Measurements from ENCODE around the gene KLHL42.

DNA sequence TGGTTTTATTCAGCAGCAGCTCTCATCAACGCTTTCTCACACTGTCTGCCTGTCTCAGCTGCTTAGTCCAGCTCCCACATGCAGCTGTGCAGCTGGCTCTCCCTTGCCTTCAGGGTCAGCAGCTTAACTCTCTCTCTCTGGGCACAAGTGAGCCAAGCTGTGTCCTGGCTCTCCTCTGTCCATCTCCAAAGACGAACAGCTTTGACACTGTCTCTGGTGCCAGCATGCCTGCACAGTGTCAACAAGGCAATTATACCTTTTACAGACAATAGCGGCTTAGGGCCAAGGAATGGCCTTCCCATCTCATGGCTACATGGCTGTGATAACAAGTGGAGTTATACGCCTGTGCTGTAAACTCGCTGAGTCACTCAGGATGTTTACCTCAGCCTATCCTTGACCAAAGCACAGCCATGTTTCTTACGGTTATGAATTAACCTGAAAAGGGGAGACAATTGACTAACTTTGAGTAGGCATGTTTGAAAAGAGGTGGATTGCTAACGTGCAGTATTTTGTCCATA lies 38.4 kb downstream of the KLHL42 start:
- TF ChIP-seq POLR2A (IDR thresholded peaks at IDR 0.05) = no peak
- TF ChIP-seq, protein P1, sequence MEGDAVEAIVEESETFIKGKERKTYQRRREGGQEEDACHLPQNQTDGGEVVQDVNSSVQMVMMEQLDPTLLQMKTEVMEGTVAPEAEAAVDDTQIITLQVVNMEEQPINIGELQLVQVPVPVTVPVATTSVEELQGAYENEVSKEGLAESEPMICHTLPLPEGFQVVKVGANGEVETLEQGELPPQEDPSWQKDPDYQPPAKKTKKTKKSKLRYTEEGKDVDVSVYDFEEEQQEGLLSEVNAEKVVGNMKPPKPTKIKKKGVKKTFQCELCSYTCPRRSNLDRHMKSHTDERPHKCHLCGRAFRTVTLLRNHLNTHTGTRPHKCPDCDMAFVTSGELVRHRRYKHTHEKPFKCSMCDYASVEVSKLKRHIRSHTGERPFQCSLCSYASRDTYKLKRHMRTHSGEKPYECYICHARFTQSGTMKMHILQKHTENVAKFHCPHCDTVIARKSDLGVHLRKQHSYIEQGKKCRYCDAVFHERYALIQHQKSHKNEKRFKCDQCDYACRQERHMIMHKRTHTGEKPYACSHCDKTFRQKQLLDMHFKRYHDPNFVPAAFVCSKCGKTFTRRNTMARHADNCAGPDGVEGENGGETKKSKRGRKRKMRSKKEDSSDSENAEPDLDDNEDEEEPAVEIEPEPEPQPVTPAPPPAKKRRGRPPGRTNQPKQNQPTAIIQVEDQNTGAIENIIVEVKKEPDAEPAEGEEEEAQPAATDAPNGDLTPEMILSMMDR (IDR thresholded peaks at IDR 0.05) = no peak
